ENCODE measurements around the gene NKD2. TPM values are rescaled to one million over a fixed set of nuclear protein-coding genes. Genes with fewer than 3 reads are reported as not detected.

NKD2 gene
- total and polyA plus RNA-seq, 2 experiments from 2014 or later, result 9.0 to 11.9 TPM

- Histone ChIP-seq H3K9me2 (ENCODE audit: insufficient read depth) (no peaks in the 10 kb centered on the region), H3K4me2 (no peak overlapping the region), H3K4me3 (no peak overlapping the region), H3K79me2 (replicated peaks; ENCODE audit: insufficient read depth) (no peaks in the 10 kb centered on the region), H3F3A (replicated peaks; ENCODE audit: low read depth) (no peaks in the 10 kb centered on the region), H2AFZ (no peak overlapping the region), H3K36me3 (ENCODE audit: insufficient read depth) (no peaks in the 10 kb centered on the region), H4K20me1 (replicated peaks; ENCODE audit: insufficient read depth) (no peaks in the 10 kb centered on the region), H3K27me3 (ENCODE audit: insufficient read depth) (no peaks in the 10 kb centered on the region), H3K4me1 (ENCODE audit: insufficient read depth) (no peaks in the 10 kb centered on the region; the same call in 1 of the 2 replicates), H3K27ac (ENCODE audit: low read depth) (no peak overlapping the region)
- no peaks in the 10 kb centered on the region for H3K9me3 Mint-ChIP-seq
- H3K4me3 Mint-ChIP-seq, result no peak overlapping the region
- H3K4me1 Mint-ChIP-seq, result 0 out of 3 replicates have a peak, but pooled peaks cover 1% of the 10 kb centered on the region
- peaks cover 7% of the 10 kb centered on the region for H3K27me3 Mint-ChIP-seq (ENCODE audit: insufficient read depth, low read depth, poor library complexity)
- DNase-seq (ENCODE audit: low spot score) (no peak), ATAC-seq (no peak)
- H3K27ac Mint-ChIP-seq, result peak overlapping the region; percentile 36; the same call in 1 of the 2 replicates
- no peak for TF ChIP-seq EZH2phosphoT487 (IDR thresholded peaks at IDR 0.05; ENCODE audit: unreplicated experiment)
- TF ChIP-seq, protein P1, sequence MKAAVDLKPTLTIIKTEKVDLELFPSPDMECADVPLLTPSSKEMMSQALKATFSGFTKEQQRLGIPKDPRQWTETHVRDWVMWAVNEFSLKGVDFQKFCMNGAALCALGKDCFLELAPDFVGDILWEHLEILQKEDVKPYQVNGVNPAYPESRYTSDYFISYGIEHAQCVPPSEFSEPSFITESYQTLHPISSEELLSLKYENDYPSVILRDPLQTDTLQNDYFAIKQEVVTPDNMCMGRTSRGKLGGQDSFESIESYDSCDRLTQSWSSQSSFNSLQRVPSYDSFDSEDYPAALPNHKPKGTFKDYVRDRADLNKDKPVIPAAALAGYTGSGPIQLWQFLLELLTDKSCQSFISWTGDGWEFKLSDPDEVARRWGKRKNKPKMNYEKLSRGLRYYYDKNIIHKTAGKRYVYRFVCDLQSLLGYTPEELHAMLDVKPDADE (IDR thresholded peaks at IDR 0.05), result no peak
- TF ChIP-seq ZNF114 (CRISPR knock-in tag; IDR thresholded peaks at IDR 0.05), result no peak
- no peak for TF ChIP-seq POLR2AphosphoS5 (IDR thresholded peaks at IDR 0.05; ENCODE audit: low read depth)
- TF ChIP-seq NANOG (IDR thresholded peaks at IDR 0.05; ENCODE audit: borderline replicate concordance), result no peak
- H3K36me3 Mint-ChIP-seq (ENCODE audit: low read depth), result no peaks in the 10 kb centered on the region
Observed at GRCh38 chr5:961711-962240, 46.8 kb upstream of the NKD2 start.

DNA sequence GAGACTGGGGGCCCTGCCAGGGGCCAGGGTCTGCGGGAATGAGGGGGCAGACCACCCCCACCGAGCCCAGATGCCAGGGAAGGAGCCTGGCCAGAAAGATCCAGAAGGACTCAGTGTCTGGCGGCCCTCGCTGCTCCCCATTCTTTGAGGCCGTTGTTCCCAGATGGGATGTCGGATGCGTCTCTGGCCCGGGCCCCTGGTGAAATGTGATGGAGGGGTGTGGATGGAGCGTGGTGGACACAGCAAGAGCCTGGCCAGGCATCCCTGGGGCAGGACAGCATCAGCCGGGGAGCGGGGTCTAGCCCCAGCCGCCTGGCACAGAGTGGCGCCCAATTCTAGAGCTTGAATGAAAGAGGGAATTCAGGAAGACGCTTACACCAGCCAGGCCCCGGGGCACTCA lies 46.2 kb upstream of the NKD2 start:
- TF ChIP-seq ZNF331 (CRISPR knock-in tag; IDR thresholded peaks at IDR 0.05; ENCODE audit: low read depth) (no peak), NANOG (IDR thresholded peaks at IDR 0.05; ENCODE audit: borderline replicate concordance) (no peak), CTCF (conservative IDR thresholded peaks at IDR 0.05; ENCODE audit: low read depth in 2 of 2) (no peak)
- TF ChIP-seq, protein P2, sequence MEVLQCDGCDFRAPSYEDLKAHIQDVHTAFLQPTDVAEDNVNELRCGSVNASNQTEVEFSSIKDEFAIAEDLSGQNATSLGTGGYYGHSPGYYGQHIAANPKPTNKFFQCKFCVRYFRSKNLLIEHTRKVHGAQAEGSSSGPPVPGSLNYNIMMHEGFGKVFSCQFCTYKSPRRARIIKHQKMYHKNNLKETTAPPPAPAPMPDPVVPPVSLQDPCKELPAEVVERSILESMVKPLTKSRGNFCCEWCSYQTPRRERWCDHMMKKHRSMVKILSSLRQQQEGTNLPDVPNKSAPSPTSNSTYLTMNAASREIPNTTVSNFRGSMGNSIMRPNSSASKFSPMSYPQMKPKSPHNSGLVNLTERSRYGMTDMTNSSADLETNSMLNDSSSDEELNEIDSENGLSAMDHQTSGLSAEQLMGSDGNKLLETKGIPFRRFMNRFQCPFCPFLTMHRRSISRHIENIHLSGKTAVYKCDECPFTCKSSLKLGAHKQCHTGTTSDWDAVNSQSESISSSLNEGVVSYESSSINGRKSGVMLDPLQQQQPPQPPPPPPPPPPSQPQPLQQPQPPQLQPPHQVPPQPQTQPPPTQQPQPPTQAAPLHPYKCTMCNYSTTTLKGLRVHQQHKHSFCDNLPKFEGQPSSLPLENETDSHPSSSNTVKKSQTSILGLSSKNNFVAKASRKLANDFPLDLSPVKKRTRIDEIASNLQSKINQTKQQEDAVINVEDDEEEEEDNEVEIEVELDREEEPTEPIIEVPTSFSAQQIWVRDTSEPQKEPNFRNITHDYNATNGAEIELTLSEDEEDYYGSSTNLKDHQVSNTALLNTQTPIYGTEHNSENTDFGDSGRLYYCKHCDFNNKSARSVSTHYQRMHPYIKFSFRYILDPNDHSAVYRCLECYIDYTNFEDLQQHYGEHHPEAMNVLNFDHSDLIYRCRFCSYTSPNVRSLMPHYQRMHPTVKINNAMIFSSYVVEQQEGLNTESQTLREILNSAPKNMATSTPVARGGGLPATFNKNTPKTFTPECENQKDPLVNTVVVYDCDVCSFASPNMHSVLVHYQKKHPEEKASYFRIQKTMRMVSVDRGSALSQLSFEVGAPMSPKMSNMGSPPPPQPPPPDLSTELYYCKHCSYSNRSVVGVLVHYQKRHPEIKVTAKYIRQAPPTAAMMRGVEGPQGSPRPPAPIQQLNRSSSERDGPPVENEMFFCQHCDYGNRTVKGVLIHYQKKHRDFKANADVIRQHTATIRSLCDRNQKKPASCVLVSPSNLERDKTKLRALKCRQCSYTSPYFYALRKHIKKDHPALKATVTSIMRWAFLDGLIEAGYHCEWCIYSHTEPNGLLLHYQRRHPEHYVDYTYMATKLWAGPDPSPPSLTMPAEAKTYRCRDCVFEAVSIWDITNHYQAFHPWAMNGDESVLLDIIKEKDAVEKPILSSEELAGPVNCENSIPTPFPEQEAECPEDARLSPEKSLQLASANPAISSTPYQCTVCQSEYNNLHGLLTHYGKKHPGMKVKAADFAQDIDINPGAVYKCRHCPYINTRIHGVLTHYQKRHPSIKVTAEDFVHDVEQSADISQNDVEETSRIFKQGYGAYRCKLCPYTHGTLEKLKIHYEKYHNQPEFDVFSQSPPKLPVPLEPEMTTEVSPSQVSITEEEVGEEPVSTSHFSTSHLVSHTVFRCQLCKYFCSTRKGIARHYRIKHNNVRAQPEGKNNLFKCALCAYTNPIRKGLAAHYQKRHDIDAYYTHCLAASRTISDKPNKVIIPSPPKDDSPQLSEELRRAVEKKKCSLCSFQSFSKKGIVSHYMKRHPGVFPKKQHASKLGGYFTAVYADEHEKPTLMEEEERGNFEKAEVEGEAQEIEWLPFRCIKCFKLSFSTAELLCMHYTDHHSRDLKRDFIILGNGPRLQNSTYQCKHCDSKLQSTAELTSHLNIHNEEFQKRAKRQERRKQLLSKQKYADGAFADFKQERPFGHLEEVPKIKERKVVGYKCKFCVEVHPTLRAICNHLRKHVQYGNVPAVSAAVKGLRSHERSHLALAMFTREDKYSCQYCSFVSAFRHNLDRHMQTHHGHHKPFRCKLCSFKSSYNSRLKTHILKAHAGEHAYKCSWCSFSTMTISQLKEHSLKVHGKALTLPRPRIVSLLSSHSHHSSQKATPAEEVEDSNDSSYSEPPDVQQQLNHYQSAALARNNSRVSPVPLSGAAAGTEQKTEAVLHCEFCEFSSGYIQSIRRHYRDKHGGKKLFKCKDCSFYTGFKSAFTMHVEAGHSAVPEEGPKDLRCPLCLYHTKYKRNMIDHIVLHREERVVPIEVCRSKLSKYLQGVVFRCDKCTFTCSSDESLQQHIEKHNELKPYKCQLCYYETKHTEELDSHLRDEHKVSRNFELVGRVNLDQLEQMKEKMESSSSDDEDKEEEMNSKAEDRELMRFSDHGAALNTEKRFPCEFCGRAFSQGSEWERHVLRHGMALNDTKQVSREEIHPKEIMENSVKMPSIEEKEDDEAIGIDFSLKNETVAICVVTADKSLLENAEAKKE (CRISPR knock-in tag; IDR thresholded peaks at IDR 0.05), result no peak

More for the DNA sequence above, 46.2 kb upstream of the NKD2 start:
- H2AFZ ChIP-seq, result no peak overlapping the region
- H3K36me3 ChIP-seq (ENCODE audit: insufficient read depth), result no peaks in the 10 kb centered on the region
- Mint-ChIP-seq H3K4me3 (no peak overlapping the region), H3K27ac (no peak overlapping the region), H3K4me1 (no peaks in the 10 kb centered on the region), H3K27me3 (ENCODE audit: insufficient read depth, low read depth, poor library complexity) (peaks cover 7% of the 10 kb centered on the region), H3K36me3 (ENCODE audit: low read depth) (no peaks in the 10 kb centered on the region), H3K9me3 (no peaks in the 10 kb centered on the region)
- H3K27me3 ChIP-seq (ENCODE audit: insufficient read depth), result no peaks in the 10 kb centered on the region
- no peaks in the 10 kb centered on the region for H3K79me2 ChIP-seq (replicated peaks; ENCODE audit: insufficient read depth)
- no peaks in the 10 kb centered on the region for H3F3A ChIP-seq (replicated peaks; ENCODE audit: low read depth)
- no peak overlapping the region for H3K4me3 ChIP-seq
- no peak overlapping the region for H3K27ac ChIP-seq (ENCODE audit: low read depth)
- no peak for ATAC-seq
- no peaks in the 10 kb centered on the region for H3K4me1 ChIP-seq (ENCODE audit: insufficient read depth)
- DNase-seq (ENCODE audit: low spot score), result no peak
- no peaks in the 10 kb centered on the region for H3K9me2 ChIP-seq (ENCODE audit: insufficient read depth)
- no peak overlapping the region for H3K4me2 ChIP-seq
- H4K20me1 ChIP-seq (replicated peaks; ENCODE audit: insufficient read depth), result no peaks in the 10 kb centered on the region

All from GM23338 (cell line).